ENCODE data around the gene ZFP3. TPM values are rescaled to one million over a fixed set of nuclear protein-coding genes. Genes with fewer than 3 reads are reported as not detected.
A peak's percentile ranks its signal among the peaks of the same experiment; 100 is the strongest.

ZFP3 gene
- total and polyA plus RNA-seq, 2 experiments from 2014 or later = 0.23 to 0.24 TPM

DNA sequence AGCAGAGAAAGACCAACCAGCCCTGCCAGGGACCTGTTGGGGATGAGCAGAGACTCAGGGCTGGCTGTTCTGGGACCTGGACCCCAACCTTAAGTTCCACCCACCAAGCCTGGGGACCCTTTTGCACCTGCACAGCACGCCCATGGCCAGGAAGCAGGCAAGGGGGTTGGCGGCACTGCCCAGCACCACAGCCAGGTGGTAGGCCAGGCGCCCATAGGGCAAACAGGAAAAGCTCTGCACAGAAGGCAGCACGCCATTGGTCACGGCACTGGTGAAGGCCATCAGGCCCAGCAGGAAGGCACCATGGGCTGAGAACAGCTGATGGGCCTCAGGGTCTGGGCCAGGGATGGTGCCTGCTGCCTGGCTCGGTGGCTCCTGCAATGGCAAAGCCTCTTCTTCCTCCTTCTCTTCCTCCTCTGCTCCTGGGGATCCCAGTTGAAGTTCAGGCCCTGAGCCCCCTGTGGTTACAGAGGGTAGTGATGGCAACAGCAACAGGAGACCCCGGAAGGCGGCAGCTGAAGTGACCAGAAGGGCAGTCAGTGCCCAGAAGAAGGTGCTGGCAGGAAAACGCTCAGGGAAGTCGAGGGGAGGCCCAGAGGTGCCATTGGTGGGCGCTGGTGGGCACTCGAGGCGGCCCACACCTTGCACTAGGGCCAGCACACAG is 44.8 kb upstream of the ZFP3 start:
- Histone ChIP-seq H3K9me2 (replicated peaks; ENCODE audit: insufficient read depth) (no peaks in the 10 kb centered on the region), H3K27me3 (peaks cover 16% of the 10 kb centered on the region), H3K4me3 (no peak overlapping the region), H2AFZ (no peak overlapping the region), H3K79me2 (no peaks in the 10 kb centered on the region), H3K9me3 (ENCODE audit: low read depth) (no peaks in the 10 kb centered on the region), H3K4me2 (no peak overlapping the region), H4K20me1 (ENCODE audit: insufficient read depth, poor library complexity, severe bottlenecking) (no peaks in the 10 kb centered on the region), H3K4me1 (ENCODE audit: insufficient read depth) (peaks cover 4% of the 10 kb centered on the region), H3K27ac (no peak overlapping the region), H3K36me3 (replicated peaks; ENCODE audit: insufficient read depth, low read depth) (no peaks in the 10 kb centered on the region)
- no peak for DNase-seq (ENCODE audit: low spot score)
- WGBS (ENCODE audit: low lambda C conversion rate, missing lambda C conversion rate) = 94% methylated on average over 13 of the region's 13 CpGs
- TF ChIP-seq EZH2 (IDR thresholded peaks at IDR 0.05; ENCODE audit: borderline replicate concordance) = no peak

DNA sequence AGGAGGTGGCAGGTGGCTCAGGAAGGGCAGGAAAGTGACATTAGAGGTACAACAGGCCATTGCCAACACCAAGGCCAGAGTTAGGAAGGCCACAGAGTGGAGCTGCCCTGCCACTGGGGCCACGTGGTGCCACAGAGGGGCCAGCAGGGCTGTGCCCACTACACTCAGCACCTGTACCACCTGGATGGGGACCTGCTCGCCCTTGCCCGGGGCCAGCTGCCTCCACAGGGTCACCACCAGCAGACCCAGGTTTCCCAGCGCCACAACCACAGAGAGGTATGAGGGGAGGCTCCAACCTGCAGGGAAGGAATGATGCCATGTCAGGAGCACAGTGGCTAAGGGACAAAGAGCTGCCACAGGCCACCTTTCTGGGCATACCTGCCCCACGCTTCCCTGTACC is 44.2 kb upstream of the ZFP3 start:
- 100% methylated on average over 5 of the region's 5 CpGs for WGBS (ENCODE audit: low lambda C conversion rate, missing lambda C conversion rate)
- H3K79me2 ChIP-seq = no peaks in the 10 kb centered on the region
- H3K4me1 ChIP-seq (ENCODE audit: insufficient read depth) = peaks cover 4% of the 10 kb centered on the region
- H2AFZ ChIP-seq = no peak overlapping the region
- H3K27ac ChIP-seq = no peak overlapping the region
- no peak for TF ChIP-seq EZH2phosphoT487 (IDR thresholded peaks at IDR 0.05; ENCODE audit: low read depth, severe bottlenecking, unreplicated experiment)
- no peak for DNase-seq (ENCODE audit: low spot score)
- no peak overlapping the region for H3K4me2 ChIP-seq
- no peak overlapping the region for H3K4me3 ChIP-seq
- no peaks in the 10 kb centered on the region for H3K9me3 ChIP-seq (ENCODE audit: low read depth)
- peaks cover 16% of the 10 kb centered on the region for H3K27me3 ChIP-seq
- H3K36me3 ChIP-seq (replicated peaks; ENCODE audit: insufficient read depth, low read depth) = no peaks in the 10 kb centered on the region
- no peaks in the 10 kb centered on the region for H3K9me2 ChIP-seq (replicated peaks; ENCODE audit: insufficient read depth)
- no peaks in the 10 kb centered on the region for H4K20me1 ChIP-seq (ENCODE audit: insufficient read depth, poor library complexity, severe bottlenecking)

DNA sequence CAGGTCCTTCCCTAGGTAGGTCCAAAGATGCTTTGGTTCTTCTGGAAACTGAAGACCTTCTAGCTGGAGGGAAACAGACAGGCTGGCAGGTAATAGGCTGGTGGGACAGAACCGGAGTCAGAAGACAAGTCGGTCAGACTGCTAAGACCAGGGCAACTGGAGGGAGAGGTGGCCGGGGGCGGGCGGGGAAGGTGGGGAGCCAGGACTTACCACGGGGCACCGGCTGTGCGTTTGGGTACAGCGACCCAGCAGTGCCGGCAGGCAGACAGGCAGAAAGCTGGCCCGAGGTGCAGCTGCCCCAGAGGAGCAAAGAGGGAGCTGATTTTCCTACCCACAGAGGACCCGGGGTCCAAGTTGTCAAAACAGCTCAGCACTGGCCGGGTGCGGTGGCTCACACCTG is 43.6 kb upstream of the ZFP3 start:
- H3K9me3 ChIP-seq (ENCODE audit: low read depth) = no peaks in the 10 kb centered on the region
- TF ChIP-seq EZH2 (IDR thresholded peaks at IDR 0.05; ENCODE audit: borderline replicate concordance) = no peak
- TF ChIP-seq EZH2phosphoT487 (IDR thresholded peaks at IDR 0.05; ENCODE audit: low read depth, severe bottlenecking, unreplicated experiment) = no peak
- TF ChIP-seq, protein P1, sequence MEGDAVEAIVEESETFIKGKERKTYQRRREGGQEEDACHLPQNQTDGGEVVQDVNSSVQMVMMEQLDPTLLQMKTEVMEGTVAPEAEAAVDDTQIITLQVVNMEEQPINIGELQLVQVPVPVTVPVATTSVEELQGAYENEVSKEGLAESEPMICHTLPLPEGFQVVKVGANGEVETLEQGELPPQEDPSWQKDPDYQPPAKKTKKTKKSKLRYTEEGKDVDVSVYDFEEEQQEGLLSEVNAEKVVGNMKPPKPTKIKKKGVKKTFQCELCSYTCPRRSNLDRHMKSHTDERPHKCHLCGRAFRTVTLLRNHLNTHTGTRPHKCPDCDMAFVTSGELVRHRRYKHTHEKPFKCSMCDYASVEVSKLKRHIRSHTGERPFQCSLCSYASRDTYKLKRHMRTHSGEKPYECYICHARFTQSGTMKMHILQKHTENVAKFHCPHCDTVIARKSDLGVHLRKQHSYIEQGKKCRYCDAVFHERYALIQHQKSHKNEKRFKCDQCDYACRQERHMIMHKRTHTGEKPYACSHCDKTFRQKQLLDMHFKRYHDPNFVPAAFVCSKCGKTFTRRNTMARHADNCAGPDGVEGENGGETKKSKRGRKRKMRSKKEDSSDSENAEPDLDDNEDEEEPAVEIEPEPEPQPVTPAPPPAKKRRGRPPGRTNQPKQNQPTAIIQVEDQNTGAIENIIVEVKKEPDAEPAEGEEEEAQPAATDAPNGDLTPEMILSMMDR (IDR thresholded peaks at IDR 0.05; ENCODE audit: poor library complexity) = no peak
- H3K4me1 ChIP-seq (ENCODE audit: insufficient read depth) = peaks cover 4% of the 10 kb centered on the region
- H3K27me3 ChIP-seq = peaks cover 13% of the 10 kb centered on the region
- H3K4me3 ChIP-seq = no peak overlapping the region
- H4K20me1 ChIP-seq (ENCODE audit: insufficient read depth, poor library complexity, severe bottlenecking) = no peaks in the 10 kb centered on the region
- H3K9me2 ChIP-seq (replicated peaks; ENCODE audit: insufficient read depth) = no peaks in the 10 kb centered on the region
- H2AFZ ChIP-seq = no peak overlapping the region
- no peak overlapping the region for H3K4me2 ChIP-seq
- DNase-seq (ENCODE audit: low spot score) = no peak
- no peaks in the 10 kb centered on the region for H3K79me2 ChIP-seq
- 92% methylated on average over 13 of the region's 14 CpGs for WGBS (ENCODE audit: low lambda C conversion rate, missing lambda C conversion rate)
- no peak overlapping the region for H3K27ac ChIP-seq
- H3K36me3 ChIP-seq (replicated peaks; ENCODE audit: insufficient read depth, low read depth) = no peaks in the 10 kb centered on the region

DNA sequence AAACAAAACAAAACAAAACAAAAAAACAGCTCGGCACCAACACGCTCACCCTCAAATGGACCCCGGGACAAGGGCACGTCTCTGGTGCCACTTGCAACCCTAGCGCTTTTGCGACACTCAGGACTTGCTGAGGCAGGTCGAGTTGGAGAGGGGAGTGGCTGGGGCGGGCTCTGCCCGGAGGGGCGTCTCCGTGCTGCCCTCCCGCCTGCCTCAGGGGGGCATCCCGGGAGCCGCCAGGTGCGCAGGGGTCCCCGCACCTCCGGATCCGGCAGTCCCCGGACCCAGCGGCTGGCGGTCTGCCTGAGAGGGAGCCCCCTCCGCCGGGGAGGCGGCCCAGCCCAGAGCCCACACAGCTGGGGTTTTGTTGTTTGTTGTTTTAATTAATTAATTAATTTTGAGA is 43.0 kb upstream of the ZFP3 start, which contains the start of gene SLC52A1:
Gene SLC52A1, minus strand, starts transcription at position 112 of the 400 bp plus-strand sequence. CDS start 820 bp downstream, outside the sequence.
- Histone ChIP-seq H3K9me3 (ENCODE audit: low read depth) (no peaks in the 10 kb centered on the region), H3K27ac (no peak within 1 kb of the TSS), H3K27me3 (peaks cover 12% of the 10 kb centered on the region), H3K4me2 (peak within 1 kb of the TSS; percentile 71), H4K20me1 (ENCODE audit: insufficient read depth, poor library complexity, severe bottlenecking) (no peaks in the 10 kb centered on the region), H3K4me3 (no peak within 1 kb of the TSS), H3K79me2 (no peaks in the 10 kb centered on the region), H2AFZ (no peak within 1 kb of the TSS), H3K9me2 (replicated peaks; ENCODE audit: insufficient read depth) (no peaks in the 10 kb centered on the region), H3K4me1 (ENCODE audit: insufficient read depth) (peaks cover 4% of the 10 kb centered on the region), H3K36me3 (replicated peaks; ENCODE audit: insufficient read depth, low read depth) (no peaks in the 10 kb centered on the region)
- 19% methylated on average over 21 of the region's 24 CpGs for WGBS (ENCODE audit: low lambda C conversion rate, missing lambda C conversion rate)
- DNase-seq (ENCODE audit: low spot score) = no peak
- no peak for TF ChIP-seq EZH2 (IDR thresholded peaks at IDR 0.05; ENCODE audit: borderline replicate concordance)
- TF ChIP-seq, protein P1 (IDR thresholded peaks at IDR 0.05; ENCODE audit: poor library complexity) = no peak
- no peak for TF ChIP-seq EZH2phosphoT487 (IDR thresholded peaks at IDR 0.05; ENCODE audit: low read depth, severe bottlenecking, unreplicated experiment)

Data from hepatocyte (in vitro differentiated cells).